ENCODE measurements around the gene SCFD2.
"Not testable (repeated sequence)": the region's sequence is repeated elsewhere in the genome, so short reads cannot be mapped to it uniquely, and the experiment has no call there.

SCFD2 gene

GRCh38 chr4:53228036-53228435, 137.8 kb downstream of the SCFD2 start:
- WGBS, 2 experiments = 71 to 80% methylated on average over 1 of the region's 1 CpG
- no peak overlapping the region for H3K27ac ChIP-seq (ENCODE audit: insufficient read depth, low read depth, low read length, poor library complexity, severe bottlenecking)
- no peaks in the 10 kb centered on the region for H3K9me3 ChIP-seq (ENCODE audit: control insufficient read depth, low read length)
- no peak overlapping the region for H3K4me3 ChIP-seq (ENCODE audit: insufficient read depth, low read depth, low read length)
- no peaks in the 10 kb centered on the region for H3K36me3 ChIP-seq (ENCODE audit: control insufficient read depth, insufficient read depth, low read length)
- no peaks in the 10 kb centered on the region for H3K4me1 ChIP-seq (ENCODE audit: control insufficient read depth, insufficient read depth, low read length)
- no peaks in the 10 kb centered on the region for H3K27me3 ChIP-seq (ENCODE audit: control insufficient read depth, insufficient read depth, low read length, poor library complexity, severe bottlenecking)

- no peak overlapping the region for H3K4me3 ChIP-seq (ENCODE audit: insufficient read depth, low read depth, low read length)
- 92 to 100% methylated on average over 2 of the region's 3 CpGs for WGBS, 2 experiments
These were observed 138.4 kb downstream of the SCFD2 start for GRCh38 chr4:53227451-53227850.

GRCh38 chr4:53221832-53222480, 143.9 kb downstream of the SCFD2 start:
- no peaks in the 10 kb centered on the region for H3K4me1 ChIP-seq (ENCODE audit: control insufficient read depth, insufficient read depth, low read length)

More at GRCh38 chr4:53227451-53227850, 138.4 kb downstream of the SCFD2 start:
- Histone ChIP-seq H3K27ac (ENCODE audit: insufficient read depth, low read depth, low read length, poor library complexity, severe bottlenecking) (no peak overlapping the region), H3K36me3 (ENCODE audit: control insufficient read depth, insufficient read depth, low read length) (no peaks in the 10 kb centered on the region), H3K27me3 (ENCODE audit: control insufficient read depth, insufficient read depth, low read length, poor library complexity, severe bottlenecking) (no peaks in the 10 kb centered on the region), H3K9me3 (ENCODE audit: control insufficient read depth, low read length) (no peaks in the 10 kb centered on the region), H3K4me1 (ENCODE audit: control insufficient read depth, insufficient read depth, low read length) (no peaks in the 10 kb centered on the region)

GRCh38 chr4:53219148-53219547, 146.7 kb downstream of the SCFD2 start:
- H3K4me1 ChIP-seq (ENCODE audit: control insufficient read depth, insufficient read depth, low read length); H3K36me3 ChIP-seq (ENCODE audit: control insufficient read depth, insufficient read depth, low read length); H3K4me3 ChIP-seq (ENCODE audit: insufficient read depth, low read depth, low read length); H3K9me3 ChIP-seq (ENCODE audit: control insufficient read depth, low read length); H3K27ac ChIP-seq (ENCODE audit: insufficient read depth, low read depth, low read length, poor library complexity, severe bottlenecking); H3K27me3 ChIP-seq (ENCODE audit: control insufficient read depth, insufficient read depth, low read length, poor library complexity, severe bottlenecking): not testable (repeated sequence)
- WGBS, 2 experiments = 94 to 95% methylated on average over 16 of the region's 16 CpGs

More at GRCh38 chr4:53221832-53222480, 143.9 kb downstream of the SCFD2 start:
- H3K36me3 ChIP-seq (ENCODE audit: control insufficient read depth, insufficient read depth, low read length) = no peaks in the 10 kb centered on the region
- no peak overlapping the region for H3K4me3 ChIP-seq (ENCODE audit: insufficient read depth, low read depth, low read length)
- H3K27me3 ChIP-seq (ENCODE audit: control insufficient read depth, insufficient read depth, low read length, poor library complexity, severe bottlenecking) = no peaks in the 10 kb centered on the region
- no peak overlapping the region for H3K27ac ChIP-seq (ENCODE audit: insufficient read depth, low read depth, low read length, poor library complexity, severe bottlenecking)
- WGBS, 2 experiments = 89 to 93% methylated on average over 3 of the region's 3 CpGs
- no peaks in the 10 kb centered on the region for H3K9me3 ChIP-seq (ENCODE audit: control insufficient read depth, low read length)

DNA sequence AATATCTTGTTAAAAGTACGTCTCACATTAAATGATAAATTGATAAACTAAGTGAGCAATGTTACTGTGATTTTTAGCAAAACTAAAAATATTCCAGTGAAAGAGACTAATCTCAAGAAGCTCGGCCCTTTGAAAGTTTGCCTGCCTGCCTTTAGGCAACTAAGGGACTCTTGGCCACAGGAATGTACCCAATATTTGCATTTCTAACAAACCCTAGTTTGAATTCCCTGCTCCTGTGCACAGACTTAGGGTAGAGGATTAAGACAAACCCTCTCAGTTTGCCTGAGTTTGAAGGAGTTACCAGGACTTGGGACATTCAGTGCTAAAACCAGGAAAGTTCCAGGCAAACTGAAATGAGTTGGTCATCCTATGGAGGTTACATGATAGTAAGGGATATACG, 157.1 kb downstream of the SCFD2 start:
- 76 to 78% methylated on average over 2 to 3 of the region's 3 CpGs for WGBS, 2 experiments
- no peaks in the 10 kb centered on the region for H3K9me3 ChIP-seq (ENCODE audit: control insufficient read depth, low read length)
- H3K27ac ChIP-seq (ENCODE audit: insufficient read depth, low read depth, low read length, poor library complexity, severe bottlenecking) = no peak overlapping the region
- no peaks in the 10 kb centered on the region for H3K27me3 ChIP-seq (ENCODE audit: control insufficient read depth, insufficient read depth, low read length, poor library complexity, severe bottlenecking)
- H3K4me1 ChIP-seq (ENCODE audit: control insufficient read depth, insufficient read depth, low read length) = no peaks in the 10 kb centered on the region
- H3K36me3 ChIP-seq (ENCODE audit: control insufficient read depth, insufficient read depth, low read length) = no peaks in the 10 kb centered on the region
- H3K4me3 ChIP-seq (ENCODE audit: insufficient read depth, low read depth, low read length) = no peak overlapping the region

DNA sequence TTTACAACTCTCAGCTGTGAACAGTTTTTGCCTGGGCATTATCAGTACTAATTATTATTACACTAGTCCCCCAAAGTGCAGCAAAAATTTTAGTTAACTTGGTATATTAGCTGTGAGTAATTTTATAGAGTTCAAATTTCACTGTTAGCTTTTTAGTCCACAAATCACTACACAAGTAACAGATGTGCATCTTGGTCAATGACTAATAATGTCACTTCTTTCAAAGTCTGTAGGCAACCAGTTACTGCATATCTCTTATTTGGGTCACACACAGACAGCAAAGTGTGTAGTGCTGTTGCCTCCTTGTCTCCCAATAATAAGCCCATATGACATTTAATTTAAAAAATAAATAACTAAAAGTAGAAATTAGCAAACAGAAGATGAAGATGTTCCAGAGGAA, 159.9 kb downstream of the SCFD2 start:
- Histone ChIP-seq H3K36me3 (ENCODE audit: control insufficient read depth, insufficient read depth, low read length) (no peaks in the 10 kb centered on the region), H3K9me3 (ENCODE audit: control insufficient read depth, low read length) (no peaks in the 10 kb centered on the region), H3K4me1 (ENCODE audit: control insufficient read depth, insufficient read depth, low read length) (no peaks in the 10 kb centered on the region), H3K27me3 (ENCODE audit: control insufficient read depth, insufficient read depth, low read length, poor library complexity, severe bottlenecking) (no peaks in the 10 kb centered on the region), H3K27ac (ENCODE audit: insufficient read depth, low read depth, low read length, poor library complexity, severe bottlenecking) (no peak overlapping the region), H3K4me3 (ENCODE audit: insufficient read depth, low read depth, low read length) (no peak overlapping the region)

GRCh38 chr4:53199356-53199755, 166.5 kb downstream of the SCFD2 start:
- Histone ChIP-seq H3K27ac (ENCODE audit: insufficient read depth, low read depth, low read length, poor library complexity, severe bottlenecking) (no peak overlapping the region), H3K36me3 (ENCODE audit: control insufficient read depth, insufficient read depth, low read length) (no peaks in the 10 kb centered on the region), H3K4me1 (ENCODE audit: control insufficient read depth, insufficient read depth, low read length) (no peaks in the 10 kb centered on the region), H3K9me3 (ENCODE audit: control insufficient read depth, low read length) (no peaks in the 10 kb centered on the region), H3K27me3 (ENCODE audit: control insufficient read depth, insufficient read depth, low read length, poor library complexity, severe bottlenecking) (no peaks in the 10 kb centered on the region), H3K4me3 (ENCODE audit: insufficient read depth, low read depth, low read length) (no peak overlapping the region)
- 96 to 100% methylated on average over 1 of the region's 1 CpG for WGBS, 2 experiments

DNA sequence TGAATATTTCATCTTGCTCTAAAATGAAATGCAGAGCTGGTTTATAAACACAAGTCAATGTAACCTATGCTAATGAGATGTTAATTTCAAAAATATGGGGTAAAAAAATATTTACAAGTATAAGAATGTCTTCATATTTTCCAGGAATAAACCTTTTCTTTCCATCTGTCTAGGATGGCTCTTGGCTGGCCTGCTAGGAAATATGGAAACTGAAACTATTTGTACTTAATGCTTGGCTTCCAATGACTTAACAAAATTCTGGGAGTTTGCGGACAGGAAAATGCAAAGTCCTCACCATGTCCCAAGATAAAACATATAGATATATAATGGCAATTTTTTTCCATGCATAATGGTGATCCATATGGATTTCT, 168.1 kb downstream of the SCFD2 start:
- no peaks in the 10 kb centered on the region for H3K36me3 ChIP-seq (ENCODE audit: control insufficient read depth, insufficient read depth, low read length)
- H3K9me3 ChIP-seq (ENCODE audit: control insufficient read depth, low read length) = no peaks in the 10 kb centered on the region
- 89% methylated on average over 1 of the region's 1 CpG; no CpG with 5 or more reads in 1 of the 2 experiments for WGBS, 2 experiments
- no peaks in the 10 kb centered on the region for H3K27me3 ChIP-seq (ENCODE audit: control insufficient read depth, insufficient read depth, low read length, poor library complexity, severe bottlenecking)
- no peaks in the 10 kb centered on the region for H3K4me1 ChIP-seq (ENCODE audit: control insufficient read depth, insufficient read depth, low read length)
- no peak overlapping the region for H3K4me3 ChIP-seq (ENCODE audit: insufficient read depth, low read depth, low read length)
- no peak overlapping the region for H3K27ac ChIP-seq (ENCODE audit: insufficient read depth, low read depth, low read length, poor library complexity, severe bottlenecking)

DNA sequence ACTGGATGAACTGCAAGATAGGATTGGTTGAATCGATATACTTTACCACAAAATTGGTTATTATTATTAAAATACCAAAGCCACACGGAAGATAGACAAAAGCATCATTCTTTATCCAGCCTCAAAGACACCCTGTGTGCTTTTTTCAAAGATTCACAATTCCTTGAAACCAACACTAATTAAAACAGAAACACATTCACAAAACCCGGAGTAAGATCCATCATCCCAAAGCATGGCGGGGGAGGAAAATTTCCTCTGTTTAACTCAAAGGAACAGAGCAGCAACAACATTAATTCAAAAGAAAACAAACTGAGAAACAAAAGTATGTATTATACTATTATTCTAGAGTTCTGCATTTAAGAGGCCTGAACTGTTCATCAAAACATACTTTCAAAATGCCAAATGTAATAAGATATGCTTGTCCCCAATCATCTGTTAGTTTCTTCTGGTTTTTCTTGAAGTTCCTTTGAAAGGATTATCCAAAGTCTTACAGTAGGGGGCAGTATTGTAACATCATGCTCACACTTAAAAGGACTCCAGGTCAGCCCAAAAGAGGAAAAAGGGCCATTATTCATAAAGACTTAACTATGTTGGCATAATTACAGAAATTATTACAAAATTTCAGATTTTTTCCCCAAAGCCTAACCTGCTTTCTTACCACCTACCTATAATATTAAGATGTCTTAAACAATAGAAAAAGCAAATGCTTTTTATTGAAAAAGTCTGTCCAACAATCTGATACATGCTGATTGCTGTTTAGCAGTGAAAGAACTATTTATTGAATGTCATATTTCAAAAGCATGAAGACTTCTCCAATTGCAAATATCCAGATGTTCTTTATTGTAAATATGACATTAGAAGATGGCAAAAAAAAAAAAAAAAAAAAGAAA, 168.7 kb downstream of the SCFD2 start:
- H3K27ac ChIP-seq (ENCODE audit: insufficient read depth, low read depth, low read length, poor library complexity, severe bottlenecking) = no peak overlapping the region
- no peaks in the 10 kb centered on the region for H3K9me3 ChIP-seq (ENCODE audit: control insufficient read depth, low read length)
- no peaks in the 10 kb centered on the region for H3K27me3 ChIP-seq (ENCODE audit: control insufficient read depth, insufficient read depth, low read length, poor library complexity, severe bottlenecking)
- no peaks in the 10 kb centered on the region for H3K36me3 ChIP-seq (ENCODE audit: control insufficient read depth, insufficient read depth, low read length)
- 85 to 90% methylated on average over 4 of the region's 4 CpGs for WGBS, 2 experiments
- no peaks in the 10 kb centered on the region for H3K4me1 ChIP-seq (ENCODE audit: control insufficient read depth, insufficient read depth, low read length)
- no peak overlapping the region for H3K4me3 ChIP-seq (ENCODE audit: insufficient read depth, low read depth, low read length)

- no peaks in the 10 kb centered on the region for H3K9me3 ChIP-seq (ENCODE audit: control insufficient read depth, low read length)
- H3K27me3 ChIP-seq (ENCODE audit: control insufficient read depth, insufficient read depth, low read length, poor library complexity, severe bottlenecking) = no peaks in the 10 kb centered on the region
- H3K27ac ChIP-seq (ENCODE audit: insufficient read depth, low read depth, low read length, poor library complexity, severe bottlenecking) = no peak overlapping the region
- 86 to 95% methylated on average over 6 to 7 of the region's 7 CpGs for WGBS, 2 experiments
- no peaks in the 10 kb centered on the region for H3K36me3 ChIP-seq (ENCODE audit: control insufficient read depth, insufficient read depth, low read length)
- no peak overlapping the region for H3K4me3 ChIP-seq (ENCODE audit: insufficient read depth, low read depth, low read length)
- no peaks in the 10 kb centered on the region for H3K4me1 ChIP-seq (ENCODE audit: control insufficient read depth, insufficient read depth, low read length)
These were observed 169.8 kb downstream of the SCFD2 start for GRCh38 chr4:53195815-53196661.
